Measurements from ENCODE around the gene KSR2. TPM values are rescaled to one million over a fixed set of nuclear protein-coding genes. Genes with fewer than 3 reads are reported as not detected.
"Not testable (repeated sequence)": the region's sequence is repeated elsewhere in the genome, so short reads cannot be mapped to it uniquely, and the experiment has no call there.

Gene KSR2
- total and polyA plus RNA-seq, 2 donors from 2014 or later = 0.34 to 2.9 TPM

DNA sequence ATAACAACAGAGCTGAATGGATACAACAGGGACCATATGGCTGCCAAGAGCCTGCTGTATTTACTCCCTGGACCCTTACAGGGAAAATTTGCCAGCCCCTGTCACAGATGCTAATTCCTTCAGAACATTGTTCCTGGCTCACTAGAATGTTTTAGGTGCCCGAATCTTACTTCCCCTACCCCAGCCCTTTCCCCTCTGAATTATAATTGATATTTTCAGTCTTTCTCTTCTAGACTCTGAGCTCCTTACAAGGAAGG is 235.3 kb downstream of the KSR2 start:
- intact Hi-C loops (cut with DNase I) = no loop called here
- H3K4me3 ChIP-seq (ENCODE audit: low read length in 3 of 3) = no peak overlapping the region
- DNase-seq (no peak), FAIRE-seq (no peak)
- no peaks in the 10 kb centered on the region for H3K4me1 ChIP-seq (ENCODE audit: control insufficient read depth in 2 of 3, insufficient read depth in 2 of 3, low read depth in 1 of 3, low read length in 3 of 3)
- H3K9me3 ChIP-seq (ENCODE audit: control insufficient read depth in 2 of 3, insufficient read depth in 1 of 3, low read length in 3 of 3) = no peaks in the 10 kb centered on the region
- H3K27ac ChIP-seq (ENCODE audit: low read depth in 2 of 2, low read length in 2 of 2) = no peak overlapping the region
- TF ChIP-seq, protein P1, sequence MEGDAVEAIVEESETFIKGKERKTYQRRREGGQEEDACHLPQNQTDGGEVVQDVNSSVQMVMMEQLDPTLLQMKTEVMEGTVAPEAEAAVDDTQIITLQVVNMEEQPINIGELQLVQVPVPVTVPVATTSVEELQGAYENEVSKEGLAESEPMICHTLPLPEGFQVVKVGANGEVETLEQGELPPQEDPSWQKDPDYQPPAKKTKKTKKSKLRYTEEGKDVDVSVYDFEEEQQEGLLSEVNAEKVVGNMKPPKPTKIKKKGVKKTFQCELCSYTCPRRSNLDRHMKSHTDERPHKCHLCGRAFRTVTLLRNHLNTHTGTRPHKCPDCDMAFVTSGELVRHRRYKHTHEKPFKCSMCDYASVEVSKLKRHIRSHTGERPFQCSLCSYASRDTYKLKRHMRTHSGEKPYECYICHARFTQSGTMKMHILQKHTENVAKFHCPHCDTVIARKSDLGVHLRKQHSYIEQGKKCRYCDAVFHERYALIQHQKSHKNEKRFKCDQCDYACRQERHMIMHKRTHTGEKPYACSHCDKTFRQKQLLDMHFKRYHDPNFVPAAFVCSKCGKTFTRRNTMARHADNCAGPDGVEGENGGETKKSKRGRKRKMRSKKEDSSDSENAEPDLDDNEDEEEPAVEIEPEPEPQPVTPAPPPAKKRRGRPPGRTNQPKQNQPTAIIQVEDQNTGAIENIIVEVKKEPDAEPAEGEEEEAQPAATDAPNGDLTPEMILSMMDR (IDR thresholded peaks at IDR 0.05; ENCODE audit: borderline replicate concordance, extremely low read depth, insufficient read depth) = no peak
- no peaks in the 10 kb centered on the region for H3K27me3 ChIP-seq (ENCODE audit: control insufficient read depth, insufficient read depth, low read length)
- H3K9ac ChIP-seq (ENCODE audit: low read length in 3 of 3) = no peak overlapping the region
- no peaks in the 10 kb centered on the region for H3K36me3 ChIP-seq (ENCODE audit: control insufficient read depth in 2 of 3, insufficient read depth in 3 of 3, low read length in 3 of 3)

- DNase-seq = peak in 1 of 5 donors; percentile 2
- no peak for FAIRE-seq
- H3K27me3 ChIP-seq (ENCODE audit: control insufficient read depth, insufficient read depth, low read length) = no peaks in the 10 kb centered on the region
Observed at GRCh38 chr12:117732761-117733548, 235.8 kb downstream of the KSR2 start.

DNA sequence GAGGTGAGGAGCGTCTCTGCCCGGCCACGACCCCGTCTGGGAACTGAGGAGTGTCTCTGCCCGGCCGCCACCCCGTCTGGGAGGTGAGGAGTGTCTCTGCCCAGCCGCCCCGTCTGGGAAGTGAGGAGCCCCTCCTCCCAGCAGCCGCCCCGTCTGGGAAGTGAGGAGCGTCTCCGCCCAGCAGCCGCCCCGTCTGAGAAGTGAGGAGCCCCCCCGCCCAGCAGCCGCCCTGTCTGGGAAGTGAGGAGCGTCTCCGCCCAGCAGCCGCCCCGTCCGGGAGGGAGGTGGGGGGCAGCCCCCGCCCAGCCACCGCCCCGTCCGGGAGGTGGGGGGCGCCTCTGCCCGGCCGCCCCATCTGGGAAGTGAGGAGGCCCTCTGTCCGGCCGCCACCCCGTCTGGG is 237.7 kb downstream of the KSR2 start:
- H3K9ac ChIP-seq (ENCODE audit: low read length in 3 of 3); intact Hi-C loops (cut with DNase I); H3K4me1 ChIP-seq (ENCODE audit: control insufficient read depth in 2 of 3, insufficient read depth in 2 of 3, low read depth in 1 of 3, low read length in 3 of 3); H3K9me3 ChIP-seq (ENCODE audit: control insufficient read depth in 2 of 3, insufficient read depth in 1 of 3, low read length in 3 of 3); FAIRE-seq; H3K36me3 ChIP-seq (ENCODE audit: control insufficient read depth in 2 of 3, insufficient read depth in 3 of 3, low read length in 3 of 3); H3K4me3 ChIP-seq (ENCODE audit: low read length in 3 of 3); H3K27ac ChIP-seq (ENCODE audit: low read depth in 2 of 2, low read length in 2 of 2); H3K27me3 ChIP-seq (ENCODE audit: control insufficient read depth, insufficient read depth, low read length): not testable (repeated sequence)
- peak in 1 of 5 donors; percentile 51 for DNase-seq

More at GRCh38 chr12:117732761-117733548, 235.8 kb downstream of the KSR2 start:
- intact Hi-C loops (cut with DNase I) = no loop called here
- Histone ChIP-seq H3K4me3 (ENCODE audit: low read length in 3 of 3) (no peak overlapping the region), H3K9me3 (ENCODE audit: control insufficient read depth in 2 of 3, insufficient read depth in 1 of 3, low read length in 3 of 3) (no peaks in the 10 kb centered on the region), H3K4me1 (ENCODE audit: control insufficient read depth in 2 of 3, insufficient read depth in 2 of 3, low read depth in 1 of 3, low read length in 3 of 3) (no peaks in the 10 kb centered on the region), H3K9ac (ENCODE audit: low read length in 3 of 3) (no peak overlapping the region), H3K36me3 (ENCODE audit: control insufficient read depth in 2 of 3, insufficient read depth in 3 of 3, low read length in 3 of 3) (no peaks in the 10 kb centered on the region), H3K27ac (ENCODE audit: low read depth in 2 of 2, low read length in 2 of 2) (no peak overlapping the region)
- TF ChIP-seq, protein P1 (IDR thresholded peaks at IDR 0.05; ENCODE audit: borderline replicate concordance, extremely low read depth, insufficient read depth) = no peak

- H3K9me3 ChIP-seq (ENCODE audit: control insufficient read depth in 2 of 3, insufficient read depth in 1 of 3, low read length in 3 of 3) = no peaks in the 10 kb centered on the region
- no peak overlapping the region for H3K4me3 ChIP-seq (ENCODE audit: low read length in 3 of 3)
- no peak overlapping the region for H3K9ac ChIP-seq (ENCODE audit: low read length in 3 of 3)
- intact Hi-C loops (cut with DNase I) = no loop called here
- no peak overlapping the region for H3K27ac ChIP-seq (ENCODE audit: low read depth in 2 of 2, low read length in 2 of 2)
- no peaks in the 10 kb centered on the region for H3K4me1 ChIP-seq (ENCODE audit: control insufficient read depth in 2 of 3, insufficient read depth in 2 of 3, low read depth in 1 of 3, low read length in 3 of 3)
- TF ChIP-seq, protein P1 (IDR thresholded peaks at IDR 0.05; ENCODE audit: borderline replicate concordance, extremely low read depth, insufficient read depth) = no peak
- H3K36me3 ChIP-seq (ENCODE audit: control insufficient read depth in 2 of 3, insufficient read depth in 3 of 3, low read length in 3 of 3) = no peaks in the 10 kb centered on the region
- no peaks in the 10 kb centered on the region for H3K27me3 ChIP-seq (ENCODE audit: control insufficient read depth, insufficient read depth, low read length)
- DNase-seq = no peak
- FAIRE-seq = no peak
Observed at GRCh38 chr12:117727301-117727700, 241.5 kb downstream of the KSR2 start.
